HepG2 (cell line): ENCODE data around the gene RPLP2. TPM values are rescaled to one million over a fixed set of nuclear protein-coding genes. Genes with fewer than 3 reads are reported as not detected.

Experiments
- FIP1L1 ChIP-seq: fragments of 200-400 bp; formaldehyde crosslinking; IDR thresholded peaks from 2 replicates; pipeline ENCODE4 v1.6.1; 2018; ENCODE audit warnings: low read depth, mild to moderate bottlenecking, low read length, moderate library complexity, borderline replicate concordance; ENCODE audit not compliant: insufficient read depth
- JUND ChIP-seq: sonication (generic); formaldehyde crosslinking; IDR thresholded peaks from 2 replicates; pipeline ENCODE4 v1.8.0; 2022; ENCODE audit warnings: mild to moderate bottlenecking, missing genetic modification reagents
- MBD4 ChIP-seq: IDR thresholded peaks from 2 replicates; pipeline ENCODE4 v1.6.1; 2012; ENCODE audit warnings: low read length, inconsistent platforms, borderline replicate concordance
- PRPF4 ChIP-seq: fragments of 200-400 bp; formaldehyde crosslinking; IDR thresholded peaks from 2 replicates; pipeline ENCODE4 v1.6.1; 2016; ENCODE audit warnings: low read length, low read depth; ENCODE audit not compliant: poor library complexity, severe bottlenecking
- SYNCRIP ChIP-seq: fragments of 200-400 bp; formaldehyde crosslinking; IDR thresholded peaks from 2 replicates; pipeline ENCODE4 v1.6.1; 2018; ENCODE audit warnings: mild to moderate bottlenecking, low read depth, low read length; ENCODE audit not compliant: insufficient read depth
- TAF1 ChIP-seq: sonication (generic); formaldehyde crosslinking; IDR thresholded peaks from 2 replicates; pipeline ENCODE4 v1.4.0; 2020; ENCODE audit warnings: missing genetic modification reagents
- ZNF235 ChIP-seq: sonication (generic); formaldehyde crosslinking; IDR thresholded peaks from 2 replicates; pipeline ENCODE4 v1.8.1; 2023; ENCODE audit warnings: mild to moderate bottlenecking, missing genetic modification reagents, borderline replicate concordance
- ZNF318 ChIP-seq: sonication (generic); formaldehyde crosslinking; IDR thresholded peaks from 2 replicates; pipeline ENCODE4 v1.4.0; 2020; ENCODE audit warnings: mild to moderate bottlenecking, missing genetic modification reagents
- ZNF460 ChIP-seq: sonication (generic); formaldehyde crosslinking; IDR thresholded peaks from 2 replicates; pipeline ENCODE4 v1.5.1; 2020; ENCODE audit warnings: missing genetic modification reagents, mild to moderate bottlenecking, borderline replicate concordance
- ZNF558 ChIP-seq: sonication (generic); formaldehyde crosslinking; IDR thresholded peaks from 2 replicates; pipeline ENCODE4 v1.9.0; 2022; ENCODE audit warnings: mild to moderate bottlenecking, missing genetic modification reagents, borderline replicate concordance
- ZNF670 ChIP-seq: sonication (generic); formaldehyde crosslinking; IDR thresholded peaks from 2 replicates; pipeline ENCODE4 v1.8.0; 2022; ENCODE audit warnings: mild to moderate bottlenecking, missing genetic modification reagents, borderline replicate concordance
- polyA plus RNA-seq, 8 experiments: library from polyadenylated mRNA; depleted of rRNA in 3 of 8; stranded (reverse) in 7 of 8; unstranded in 1 of 8; fragments of >200 nt; fragmentation: Illumina TruSeq in 4 of 8; extraction: Trizol in 4 of 8; gene quantifications; 2 replicates each; pipeline versions ENCODE4 v1.2.1 to v1.2.3, GENCODE V29; 2011 to 2016; ENCODE audit warnings: low read depth in 4 of 8, missing spikeins in 1 of 8, mixed read lengths in 1 of 8; ENCODE audit not compliant: insufficient read depth in 1 of 8
- total RNA-seq, 5 experiments: library from RNA; depleted of rRNA; stranded (reverse); fragments of >200 nt; fragmentation: Illumina TruSeq; extraction: Trizol; gene quantifications; 2 replicates each; pipeline ENCODE4 v1.2.3, GENCODE V29; 2016; ENCODE audit warnings: low read depth in 1 of 5
- TF ChIP-seq, protein P1 (sequence below): sonication (generic); formaldehyde crosslinking; IDR thresholded peaks from 2 replicates; pipeline ENCODE4 v1.5.1; 2020; ENCODE audit warnings: missing genetic modification reagents, mild to moderate bottlenecking, borderline replicate concordance
- TF ChIP-seq, protein P2 (sequence below): fragments of 450-650 bp; IDR thresholded peaks from 2 replicates; pipeline ENCODE4 v1.6.1; 2017
- TF ChIP-seq, protein P3 (sequence below): IDR thresholded peaks from 2 replicates; pipeline ENCODE4 v1.6.1; 2016; ENCODE audit warnings: control low read depth

RPLP2 gene
- total and polyA plus RNA-seq, 2 of the 13 experiments (the other 11 are each of a cell fraction or from before 2014, with no cell fraction given), result 978 to 2,106 TPM

- TF ChIP-seq PRPF4, result no peak
- TF ChIP-seq ZNF460 (CRISPR knock-in tag), result no peak
- TF ChIP-seq, protein P1, sequence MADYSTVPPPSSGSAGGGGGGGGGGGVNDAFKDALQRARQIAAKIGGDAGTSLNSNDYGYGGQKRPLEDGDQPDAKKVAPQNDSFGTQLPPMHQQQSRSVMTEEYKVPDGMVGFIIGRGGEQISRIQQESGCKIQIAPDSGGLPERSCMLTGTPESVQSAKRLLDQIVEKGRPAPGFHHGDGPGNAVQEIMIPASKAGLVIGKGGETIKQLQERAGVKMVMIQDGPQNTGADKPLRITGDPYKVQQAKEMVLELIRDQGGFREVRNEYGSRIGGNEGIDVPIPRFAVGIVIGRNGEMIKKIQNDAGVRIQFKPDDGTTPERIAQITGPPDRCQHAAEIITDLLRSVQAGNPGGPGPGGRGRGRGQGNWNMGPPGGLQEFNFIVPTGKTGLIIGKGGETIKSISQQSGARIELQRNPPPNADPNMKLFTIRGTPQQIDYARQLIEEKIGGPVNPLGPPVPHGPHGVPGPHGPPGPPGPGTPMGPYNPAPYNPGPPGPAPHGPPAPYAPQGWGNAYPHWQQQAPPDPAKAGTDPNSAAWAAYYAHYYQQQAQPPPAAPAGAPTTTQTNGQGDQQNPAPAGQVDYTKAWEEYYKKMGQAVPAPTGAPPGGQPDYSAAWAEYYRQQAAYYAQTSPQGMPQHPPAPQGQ (CRISPR knock-in tag), result no peak
- TF ChIP-seq JUND (CRISPR knock-in tag), result peak; percentile 74
- TF ChIP-seq ZNF670 (CRISPR knock-in tag), result no peak
- no peak for TF ChIP-seq FIP1L1
- TF ChIP-seq MBD4, result no peak
- no peak for TF ChIP-seq ZNF318 (CRISPR knock-in tag)
- TF ChIP-seq TAF1, result peak; percentile 58; the same call in 1 of the 2 replicates
- TF ChIP-seq SYNCRIP, result no peak
- TF ChIP-seq, protein P2, sequence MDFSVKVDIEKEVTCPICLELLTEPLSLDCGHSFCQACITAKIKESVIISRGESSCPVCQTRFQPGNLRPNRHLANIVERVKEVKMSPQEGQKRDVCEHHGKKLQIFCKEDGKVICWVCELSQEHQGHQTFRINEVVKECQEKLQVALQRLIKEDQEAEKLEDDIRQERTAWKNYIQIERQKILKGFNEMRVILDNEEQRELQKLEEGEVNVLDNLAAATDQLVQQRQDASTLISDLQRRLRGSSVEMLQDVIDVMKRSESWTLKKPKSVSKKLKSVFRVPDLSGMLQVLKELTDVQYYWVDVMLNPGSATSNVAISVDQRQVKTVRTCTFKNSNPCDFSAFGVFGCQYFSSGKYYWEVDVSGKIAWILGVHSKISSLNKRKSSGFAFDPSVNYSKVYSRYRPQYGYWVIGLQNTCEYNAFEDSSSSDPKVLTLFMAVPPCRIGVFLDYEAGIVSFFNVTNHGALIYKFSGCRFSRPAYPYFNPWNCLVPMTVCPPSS, result no peak
- TF ChIP-seq, protein P3, sequence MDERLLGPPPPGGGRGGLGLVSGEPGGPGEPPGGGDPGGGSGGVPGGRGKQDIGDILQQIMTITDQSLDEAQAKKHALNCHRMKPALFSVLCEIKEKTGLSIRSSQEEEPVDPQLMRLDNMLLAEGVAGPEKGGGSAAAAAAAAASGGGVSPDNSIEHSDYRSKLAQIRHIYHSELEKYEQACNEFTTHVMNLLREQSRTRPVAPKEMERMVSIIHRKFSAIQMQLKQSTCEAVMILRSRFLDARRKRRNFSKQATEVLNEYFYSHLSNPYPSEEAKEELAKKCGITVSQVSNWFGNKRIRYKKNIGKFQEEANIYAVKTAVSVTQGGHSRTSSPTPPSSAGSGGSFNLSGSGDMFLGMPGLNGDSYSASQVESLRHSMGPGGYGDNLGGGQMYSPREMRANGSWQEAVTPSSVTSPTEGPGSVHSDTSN (CRISPR knock-in tag), result no peak
- TF ChIP-seq ZNF235 (CRISPR knock-in tag), result 0 out of 2 replicates have a peak, but pooled peaks have one; percentile 6
- TF ChIP-seq ZNF558 (CRISPR knock-in tag), result no peak; the same call in 1 of the 2 replicates
Observed at GRCh38 chr11:843818-844692, 34.3 kb downstream of the RPLP2 start (continued).
